Endothelial cell of umbilical vein (primary cell): ENCODE measurements around the gene APEX1. TPM values are rescaled to one million over a fixed set of nuclear protein-coding genes. Genes with fewer than 3 reads are reported as not detected.

Experiments used
- BruUV-seq: library from RNA; stranded (reverse); fragments of 400-500 nt; replicated peaks from 2 replicates; lab custom pipeline; 2021; lab: Mats Ljungman, UMichigan
- CTCF ChIA-PET: fragments of 300-600, 350-600 bp; sonication (Branson Sonifier 250); formaldehyde crosslinking; loops from one replicate; lab custom pipeline; 2021; ENCODE audit warnings: antibody characterized with exemption, inconsistent platforms; lab: Charles Lee
- POLR2A ChIA-PET: fragments of 300-600, 350-600 bp; sonication (Branson Sonifier 250); formaldehyde crosslinking; loops from one replicate; lab custom pipeline; 2021; ENCODE audit warnings: antibody characterized with exemption, inconsistent platforms; lab: Charles Lee
- DNase-seq: peaks from one replicate; pipeline ENCODE4 v3.0.0-alpha.2; 2011; ENCODE audit warnings: low read depth, low spot score
- FAIRE-seq: peaks from 2 replicates; lab custom pipeline; 2011; peaks lifted over from hg19 to GRCh38; lab: Jason Lieb, UNC
- H2AFZ ChIP-seq: 2 replicates; pipeline ENCODE4 v1.6.0; 2012; ENCODE audit warnings: low read depth, low read length, control low read depth, inconsistent platforms
- H3K27ac ChIP-seq: 2 replicates; pipeline ENCODE4 v1.5.1; 2011; ENCODE audit warnings: low read depth, mild to moderate bottlenecking, control low read depth, low read length, moderate library complexity; ENCODE audit not compliant: insufficient read depth
- H3K27me3 ChIP-seq, 2 experiments: 2 replicates each; pipeline versions ENCODE4 v1.6.0 to v1.6.1; 2011; ENCODE audit warnings: low read length in 2 of 2, mixed read lengths in 1 of 2; ENCODE audit not compliant: control insufficient read depth in 2 of 2, insufficient read depth in 2 of 2
- H3K36me3 ChIP-seq, 2 experiments: 2 replicates in 1 of 2; 3 replicates in 1 of 2; pipeline ENCODE4 v1.5.1; 2011; ENCODE audit warnings: low read length in 2 of 2, mild to moderate bottlenecking in 1 of 2, moderate library complexity in 1 of 2; ENCODE audit not compliant: control insufficient read depth in 2 of 2, insufficient read depth in 2 of 2; ENCODE audit errors: extremely low read depth in 1 of 2
- H3K4me1 ChIP-seq: 3 replicates; pipeline ENCODE4 v1.5.1; 2011; ENCODE audit warnings: mild to moderate bottlenecking, low read length; ENCODE audit not compliant: control insufficient read depth, insufficient read depth; ENCODE audit errors: extremely low read depth
- H3K4me2 ChIP-seq: 2 replicates; pipeline ENCODE4 v1.6.1; 2011; ENCODE audit warnings: low read length, control low read depth, mixed read lengths; ENCODE audit not compliant: insufficient read depth
- H3K4me3 ChIP-seq, 3 experiments: fragments of 200-600 bp in 1 of 3; sonication (generic), shearing (Covaris generic) in 1 of 3; replicated peaks in 1 of 3; 2 replicates each; pipeline ENCODE4 v1.5.1; 2011 to 2016; ENCODE audit warnings: control low read depth in 3 of 3, low read length in 3 of 3, mild to moderate bottlenecking in 2 of 3, inconsistent platforms in 1 of 3, low read depth in 1 of 3, moderate library complexity in 1 of 3; ENCODE audit not compliant: insufficient read depth in 1 of 3
- H3K79me2 ChIP-seq: 2 replicates; pipeline ENCODE4 v1.6.0; 2012; ENCODE audit warnings: low read length, inconsistent platforms; ENCODE audit not compliant: control insufficient read depth, insufficient read depth
- H3K9ac ChIP-seq: replicated peaks from 2 replicates; pipeline ENCODE3; 2011; ENCODE audit warnings: low read length, control low read depth; ENCODE audit not compliant: insufficient read depth; ENCODE audit errors: extremely low read depth
- H3K9me1 ChIP-seq: replicated peaks from 3 replicates; pipeline ENCODE4 v1.6.0; 2011; ENCODE audit warnings: mild to moderate bottlenecking, low read length; ENCODE audit not compliant: control insufficient read depth, insufficient read depth; ENCODE audit errors: extremely low read depth
- H3K9me3 ChIP-seq: replicated peaks from 2 replicates; pipeline ENCODE4 v1.5.1; 2012; ENCODE audit warnings: low read length, inconsistent platforms; ENCODE audit not compliant: control insufficient read depth, insufficient read depth
- H4K20me1 ChIP-seq: replicated peaks from 2 replicates; pipeline ENCODE3; 2011; ENCODE audit warnings: mild to moderate bottlenecking, low read length; ENCODE audit not compliant: control insufficient read depth, insufficient read depth; ENCODE audit errors: extremely low read depth
- EZH2 ChIP-seq: IDR thresholded peaks from 2 replicates; pipeline ENCODE4 v1.6.1; 2012; ENCODE audit warnings: borderline replicate concordance, low read depth, mild to moderate bottlenecking, moderate library complexity, low read length, inconsistent platforms; ENCODE audit not compliant: severe bottlenecking
- FOS ChIP-seq: IDR thresholded peaks from 2 replicates; pipeline ENCODE4 v1.6.1; 2011; ENCODE audit warnings: mild to moderate bottlenecking, low read length, moderate library complexity, borderline replicate concordance; ENCODE audit not compliant: insufficient read depth
- GATA2 ChIP-seq: IDR thresholded peaks from 2 replicates; pipeline ENCODE4 v1.7.0; 2011; ENCODE audit warnings: low read depth, mild to moderate bottlenecking, moderate library complexity, mixed read lengths, low read length; ENCODE audit not compliant: insufficient read length, insufficient read depth
- JUN ChIP-seq: IDR thresholded peaks from 2 replicates; pipeline ENCODE4 v1.6.1; 2011; ENCODE audit warnings: borderline replicate concordance, low read depth; ENCODE audit not compliant: insufficient read length, insufficient read depth
- MAX ChIP-seq: IDR thresholded peaks from 2 replicates; pipeline ENCODE4 v1.6.1; 2011; ENCODE audit not compliant: insufficient read depth, insufficient read length
- MYC ChIP-seq: IDR thresholded peaks from one replicate; pipeline ENCODE4 v1.6.1; 2011; ENCODE audit warnings: mild to moderate bottlenecking, low read depth, low read length
- POLR2A ChIP-seq: IDR thresholded peaks from 2 replicates; pipeline ENCODE4 v1.6.1; 2012; ENCODE audit warnings: low read depth, mild to moderate bottlenecking, control low read depth, low read length
- POLR2AphosphoS5 ChIP-seq: IDR thresholded peaks from 2 replicates; pipeline ENCODE4 v1.6.1; 2012; ENCODE audit warnings: low read depth, mild to moderate bottlenecking, control low read depth, low read length, moderate library complexity; ENCODE audit not compliant: insufficient read depth
- dilution Hi-C: fragments of 300-500 bp; cut with MboI; formaldehyde crosslinking; loops from one replicate; pipeline ENCODE4 v1.15.0; 2019; ENCODE audit warnings: low sequenced_read_pairs; ENCODE audit not compliant: extremely low pct_ligation_motif_present
- intact Hi-C: fragments of 100-400 bp; cut with micrococcal nuclease; formaldehyde crosslinking; loops from one replicate; pipeline ENCODE4 v1.10.0; 2022
- polyA plus RNA-seq, 4 experiments: library from polyadenylated mRNA; depleted of rRNA in 3 of 4; stranded (reverse) in 3 of 4; unstranded in 1 of 4; fragments of >200 nt; gene quantifications; 2 replicates each; pipeline versions ENCODE4 v1.2.1 to v1.2.3, GENCODE V29; 2011 to 2012; ENCODE audit warnings: missing spikeins in 1 of 4
- total RNA-seq: library from RNA; stranded (reverse); gene quantifications from 2 replicates; pipeline ENCODE4 v1.2.3, GENCODE V29; 2021
- TF ChIP-seq, protein P1 (sequence below), 2 donors: IDR thresholded peaks; 1 replicate in 1 of 2; 2 replicates in 1 of 2; pipeline ENCODE4 v1.5.1; 2011; ENCODE audit warnings: low read length in 2 of 2, mild to moderate bottlenecking in 2 of 2, moderate library complexity in 2 of 2, control low read depth in 1 of 2, inconsistent platforms in 1 of 2, low read depth in 1 of 2; ENCODE audit not compliant: insufficient read depth in 1 of 2; ENCODE audit errors: extremely low read depth in 1 of 2

Gene APEX1
- total and polyA plus RNA-seq, 2 donors (not counting 3 experiments of a cell fraction or from before 2014, with no cell fraction given) = 231 to 304 TPM

DNA sequence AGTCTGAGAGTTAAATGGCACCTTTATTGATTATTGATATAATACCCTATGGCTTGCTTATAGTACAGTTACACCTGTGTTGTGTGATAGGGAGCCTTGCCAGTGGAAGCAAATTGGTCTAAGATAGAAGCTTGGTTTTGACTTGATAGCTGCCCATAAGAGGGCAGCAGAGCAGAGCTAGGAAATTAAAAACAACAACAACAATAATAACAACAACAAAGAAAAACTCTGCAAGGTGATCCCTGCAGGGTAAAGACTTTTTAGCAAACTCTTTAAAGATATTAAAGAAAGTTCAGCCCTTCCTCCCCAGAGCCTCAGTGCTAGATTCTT, 32.3 kb downstream of the APEX1 start:
- no peak overlapping the region for H2AFZ ChIP-seq
- no peaks in the 10 kb centered on the region for H3K36me3 ChIP-seq
- H3K4me2 ChIP-seq = no peak overlapping the region
- DNase-seq = no peak
- H3K4me1 ChIP-seq = peaks cover 7% of the 10 kb centered on the region
- FAIRE-seq = no peak
- no peaks in the 10 kb centered on the region for H3K9me3 ChIP-seq
- no peak for TF ChIP-seq MAX
- TF ChIP-seq POLR2AphosphoS5 = no peak
- TF ChIP-seq, protein P1, sequence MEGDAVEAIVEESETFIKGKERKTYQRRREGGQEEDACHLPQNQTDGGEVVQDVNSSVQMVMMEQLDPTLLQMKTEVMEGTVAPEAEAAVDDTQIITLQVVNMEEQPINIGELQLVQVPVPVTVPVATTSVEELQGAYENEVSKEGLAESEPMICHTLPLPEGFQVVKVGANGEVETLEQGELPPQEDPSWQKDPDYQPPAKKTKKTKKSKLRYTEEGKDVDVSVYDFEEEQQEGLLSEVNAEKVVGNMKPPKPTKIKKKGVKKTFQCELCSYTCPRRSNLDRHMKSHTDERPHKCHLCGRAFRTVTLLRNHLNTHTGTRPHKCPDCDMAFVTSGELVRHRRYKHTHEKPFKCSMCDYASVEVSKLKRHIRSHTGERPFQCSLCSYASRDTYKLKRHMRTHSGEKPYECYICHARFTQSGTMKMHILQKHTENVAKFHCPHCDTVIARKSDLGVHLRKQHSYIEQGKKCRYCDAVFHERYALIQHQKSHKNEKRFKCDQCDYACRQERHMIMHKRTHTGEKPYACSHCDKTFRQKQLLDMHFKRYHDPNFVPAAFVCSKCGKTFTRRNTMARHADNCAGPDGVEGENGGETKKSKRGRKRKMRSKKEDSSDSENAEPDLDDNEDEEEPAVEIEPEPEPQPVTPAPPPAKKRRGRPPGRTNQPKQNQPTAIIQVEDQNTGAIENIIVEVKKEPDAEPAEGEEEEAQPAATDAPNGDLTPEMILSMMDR (IDR thresholded peaks at IDR 0.05; ENCODE audit: extremely low read depth in 1 of 2, insufficient read depth in 1 of 2, low read depth in 1 of 2, low read length in 2 of 2) = no peak
- no peak for TF ChIP-seq GATA2
- no peak for TF ChIP-seq MYC
- no peak for TF ChIP-seq JUN
- no peak for TF ChIP-seq EZH2
- TF ChIP-seq FOS = no peak
- no peak for TF ChIP-seq POLR2A
- H3K9me1 ChIP-seq = no peaks in the 10 kb centered on the region
- intact Hi-C loops = no loop called here
- ChIA-PET CTCF (interaction anchor here (1.1 to 1.5 kb wide), 4 partner anchors 9 to 72 kb away, joined by 4 to 5 read pairs (median 4); no protein-coding TSS in a partner anchor), POLR2A (interaction anchor here (1.7 kb wide), 1 partner anchor 18 kb away, joined by 9 read pairs; no protein-coding TSS in a partner anchor)
- dilution Hi-C loops = no loop called here
- H3K9ac ChIP-seq = no peak overlapping the region
- H3K4me3 ChIP-seq = no peak overlapping the region
- BruUV-seq = no TSS peak
- H3K27me3 ChIP-seq = peaks cover 0 to 2% of the 10 kb centered on the region in 2 experiments
- H4K20me1 ChIP-seq = no peaks in the 10 kb centered on the region
- H3K79me2 ChIP-seq = no peaks in the 10 kb centered on the region
- no peak overlapping the region for H3K27ac ChIP-seq
